ENCODE measurements around the gene CLCN7.

DNA sequence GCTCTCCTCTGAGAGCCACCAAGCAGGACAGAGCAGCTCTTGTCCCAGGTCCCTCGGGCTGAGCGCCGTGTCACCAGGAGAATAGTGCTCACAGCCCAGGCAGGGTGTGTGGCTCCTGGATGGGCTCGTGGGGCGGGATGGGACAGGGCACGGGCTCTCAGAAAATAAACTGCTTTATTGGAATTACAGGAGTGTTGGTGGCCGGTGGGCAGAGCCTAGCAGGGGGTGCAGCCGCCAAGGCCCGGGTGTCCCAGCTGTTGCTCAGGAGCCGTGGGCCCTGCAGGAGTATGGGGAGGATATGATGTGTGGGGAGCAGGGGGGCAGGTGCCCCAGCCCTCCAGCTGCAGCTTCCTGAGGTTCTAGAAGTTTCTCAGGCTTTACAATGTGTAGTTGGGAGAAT is 35.4 kb upstream of the CLCN7 start:
- no peak for TF ChIP-seq CTCF (IDR thresholded peaks at IDR 0.05)
- TF ChIP-seq POLR2A (IDR thresholded peaks at IDR 0.05): no peak

Data from prostate gland (tissue), 2 donors.